H9 (cell line): ENCODE data around the gene CMSS1. TPM values are rescaled to one million over a fixed set of nuclear protein-coding genes. Genes with fewer than 3 reads are reported as not detected.

ENCODE experiments used
- DNase-seq: peaks from one replicate; pipeline ENCODE4 v3.0.0-alpha.2; 2017
- H2AFZ ChIP-seq: one replicate; pipeline ENCODE4 v1.6.1; 2013; ENCODE audit warnings: mild to moderate bottlenecking, low read length, control low read depth, moderate library complexity
- H2AK5ac ChIP-seq: 2 replicates; pipeline ENCODE4 v1.6.1; 2013; ENCODE audit warnings: low read length, control low read depth, mixed read lengths; ENCODE audit not compliant: insufficient read length
- H2BK120ac ChIP-seq: one replicate; pipeline ENCODE4 v1.6.1; 2013; ENCODE audit warnings: low read depth, mild to moderate bottlenecking, low read length, control low read depth, inconsistent platforms; ENCODE audit not compliant: poor library complexity, severe bottlenecking
- H2BK12ac ChIP-seq: 2 replicates; pipeline ENCODE4 v1.6.1; 2013; ENCODE audit warnings: low read length, control low read depth, mixed read lengths, low read depth; ENCODE audit not compliant: insufficient read length
- H2BK15ac ChIP-seq: 2 replicates; pipeline ENCODE4 v1.6.1; 2013; ENCODE audit warnings: low read depth, low read length, control low read depth
- H2BK20ac ChIP-seq: one replicate; pipeline ENCODE4 v1.6.1; 2013; ENCODE audit warnings: low read depth, mild to moderate bottlenecking, low read length, control low read depth, inconsistent platforms; ENCODE audit not compliant: poor library complexity, severe bottlenecking
- H2BK5ac ChIP-seq: 2 replicates; pipeline ENCODE4 v1.6.1; 2013; ENCODE audit warnings: low read length, control low read depth, mixed read lengths; ENCODE audit not compliant: insufficient read length
- H3K14ac ChIP-seq: 2 replicates; pipeline ENCODE4 v1.6.1; 2013; ENCODE audit warnings: low read length, control low read depth; ENCODE audit not compliant: insufficient read depth
- H3K18ac ChIP-seq: 2 replicates; pipeline ENCODE4 v1.6.1; 2013; ENCODE audit warnings: low read depth, mild to moderate bottlenecking, mixed read lengths, low read length, control low read depth; ENCODE audit not compliant: insufficient read length
- H3K23ac ChIP-seq: 2 replicates; pipeline ENCODE4 v1.6.1; 2013; ENCODE audit warnings: low read length, control low read depth, mixed read lengths, low read depth; ENCODE audit not compliant: insufficient read length
- H3K23me2 ChIP-seq: 2 replicates; pipeline ENCODE4 v1.6.1; 2013; ENCODE audit warnings: low read depth, mild to moderate bottlenecking, mixed read lengths, low read length, control low read depth; ENCODE audit not compliant: insufficient read length, poor library complexity, severe bottlenecking
- H3K27ac ChIP-seq: 2 replicates; pipeline ENCODE4 v1.5.1; 2013; ENCODE audit warnings: low read length, control low read depth, mixed read lengths, low read depth; ENCODE audit not compliant: insufficient read length
- H3K27me3 ChIP-seq: 2 replicates; pipeline ENCODE4 v1.6.1; 2013; ENCODE audit warnings: low read length, control low read depth, inconsistent platforms; ENCODE audit not compliant: insufficient read depth
- H3K4ac ChIP-seq: 2 replicates; pipeline ENCODE4 v1.6.1; 2013; ENCODE audit warnings: low read depth, mild to moderate bottlenecking, control low read depth, inconsistent platforms, low read length, moderate library complexity
- H3K4me1 ChIP-seq: 2 replicates; pipeline ENCODE4 v1.6.1; 2013; ENCODE audit warnings: low read length, control low read depth, inconsistent platforms; ENCODE audit not compliant: insufficient read depth
- H3K4me2 ChIP-seq: 2 replicates; pipeline ENCODE4 v1.6.1; 2013; ENCODE audit warnings: low read length, control low read depth, mixed read lengths; ENCODE audit not compliant: insufficient read length, insufficient read depth
- H3K56ac ChIP-seq: 2 replicates; pipeline ENCODE4 v1.6.1; 2013; ENCODE audit warnings: low read depth, mild to moderate bottlenecking, mixed read lengths, low read length, control low read depth; ENCODE audit not compliant: insufficient read length
- H3K79me1 ChIP-seq: 2 replicates; pipeline ENCODE4 v1.6.1; 2013; ENCODE audit warnings: low read depth, mild to moderate bottlenecking, moderate library complexity, low read length, control low read depth, inconsistent platforms; ENCODE audit not compliant: insufficient read depth, poor library complexity, severe bottlenecking
- H3K79me2 ChIP-seq: 2 replicates; pipeline ENCODE4 v1.6.1; 2013; ENCODE audit warnings: low read length, control low read depth, inconsistent platforms; ENCODE audit not compliant: insufficient read depth
- H3K9ac ChIP-seq: 2 replicates; pipeline ENCODE4 v1.6.1; 2013; ENCODE audit warnings: low read length, control low read depth, mixed read lengths; ENCODE audit not compliant: insufficient read length; ENCODE audit errors: extremely low read depth
- H3K9me3 ChIP-seq: one replicate; pipeline ENCODE4 v1.6.1; 2013; ENCODE audit warnings: low read depth, low read length, inconsistent platforms; ENCODE audit not compliant: control insufficient read depth
- H3T11ph ChIP-seq: one replicate; pipeline ENCODE4 v1.6.1; 2013; ENCODE audit warnings: mild to moderate bottlenecking, low read length, control low read depth, inconsistent platforms
- H4K20me1 ChIP-seq: one replicate; pipeline ENCODE4 v1.6.1; 2013; ENCODE audit not compliant: control insufficient read depth, insufficient read length, insufficient read depth
- H4K5ac ChIP-seq: 2 replicates; pipeline ENCODE4 v1.6.1; 2013; ENCODE audit warnings: low read depth, mild to moderate bottlenecking, mixed read lengths, low read length, control low read depth; ENCODE audit not compliant: insufficient read length
- H4K8ac ChIP-seq: replicated peaks from 2 replicates; pipeline ENCODE4 v1.6.1; 2013; ENCODE audit warnings: low read length, control low read depth, mixed read lengths, low read depth; ENCODE audit not compliant: insufficient read length
- H4K91ac ChIP-seq: 2 replicates; pipeline ENCODE4 v1.6.1; 2013; ENCODE audit warnings: low read depth, mild to moderate bottlenecking, moderate library complexity, mixed read lengths, low read length, control low read depth; ENCODE audit not compliant: insufficient read length
- H3K27ac Mint-ChIP-seq, 3 experiments: 2 replicates in 2 of 3; 3 replicates in 1 of 3; pipeline ENCODE4 v1.8.0; 2020 to 2021; ENCODE audit warnings: mixed read lengths in 3 of 3, mild to moderate bottlenecking in 1 of 3, moderate library complexity in 1 of 3
- H3K27me3 Mint-ChIP-seq: 2 replicates; pipeline ENCODE4 v1.8.0; 2021; ENCODE audit warnings: low read depth, mild to moderate bottlenecking, moderate library complexity, mixed read lengths
- H3K36me3 Mint-ChIP-seq, 3 experiments: 2 replicates in 2 of 3; 3 replicates in 1 of 3; pipeline ENCODE4 v1.8.0; 2020 to 2021; ENCODE audit warnings: low read depth in 3 of 3, mixed read lengths in 3 of 3; ENCODE audit not compliant: insufficient read depth in 1 of 3
- H3K4me1 Mint-ChIP-seq, 2 experiments: 2 replicates each; pipeline ENCODE4 v1.8.0; 2020; ENCODE audit warnings: mixed read lengths in 2 of 2
- H3K4me3 Mint-ChIP-seq, 2 experiments: 2 replicates in 1 of 2; 3 replicates in 1 of 2; pipeline ENCODE4 v1.8.0; 2020 to 2021; ENCODE audit warnings: mild to moderate bottlenecking in 2 of 2, mixed read lengths in 2 of 2, moderate library complexity in 1 of 2
- H3K9me3 Mint-ChIP-seq, 2 experiments: 2 replicates in 1 of 2; 3 replicates in 1 of 2; pipeline ENCODE4 v1.8.0; 2020; ENCODE audit warnings: mild to moderate bottlenecking in 2 of 2, mixed read lengths in 2 of 2, moderate library complexity in 1 of 2
- CTCF ChIP-seq: fragments of 200-600 bp; sonication (generic); conservative IDR thresholded peaks from 3 replicates; pipeline ENCODE4 v1.8.0; 2021; ENCODE audit warnings: antibody characterized with exemption, mild to moderate bottlenecking
- WGBS: extraction: QIAGEN DNeasy Blood & Tissue Kit; methylation state at CpG from one replicate; pipeline ENCODE4 v1.1.7; 2013; ENCODE audit warnings: missing lambda C conversion rate, low lambda C conversion rate, mixed read lengths; ENCODE audit not compliant: insufficient read length; ENCODE audit errors: extremely low coverage; 5-methylcytosine and 5-hydroxymethylcytosine counted together
- total RNA-seq: library from RNA; stranded (reverse); gene quantifications from 2 replicates; pipeline ENCODE4 v1.2.1, GENCODE V29; 2021

The CMSS1 gene
- total RNA-seq, 1 experiment from 2014 or later = 61.8 TPM

GRCh38 chr3:100131241-100131640, 313.6 kb downstream of the CMSS1 start:
- Histone ChIP-seq H4K8ac (no peak overlapping the region), H2BK15ac (no peak overlapping the region), H3K27me3 (no peaks in the 10 kb centered on the region), H4K5ac (no peak overlapping the region), H3K56ac (no peak overlapping the region), H2BK120ac (no peak overlapping the region), H3K79me1 (no peaks in the 10 kb centered on the region), H4K20me1 (no peaks in the 10 kb centered on the region), H3K14ac (no peak overlapping the region), H2BK5ac (no peak overlapping the region), H2BK20ac (no peak overlapping the region), H3T11ph (no peak overlapping the region), H3K18ac (no peak overlapping the region), H2AK5ac (no peak overlapping the region), H3K9ac (no peak overlapping the region), H3K9me3 (no peaks in the 10 kb centered on the region), H3K4me1 (no peaks in the 10 kb centered on the region), H3K23ac (no peak overlapping the region), H3K4me2 (no peak overlapping the region), H3K23me2 (no peaks in the 10 kb centered on the region), H4K91ac (no peak overlapping the region), H3K4ac (no peak overlapping the region), H3K79me2 (no peaks in the 10 kb centered on the region), H3K27ac (no peak overlapping the region), H2AFZ (no peak overlapping the region), H2BK12ac (no peak overlapping the region)
- no peak for DNase-seq
- WGBS = no CpG with 5 or more reads among the region's 6 CpGs
- H3K27me3 Mint-ChIP-seq = no peaks in the 10 kb centered on the region
- H3K27ac Mint-ChIP-seq = no peak overlapping the region
- no peak for TF ChIP-seq CTCF
- no peaks in the 10 kb centered on the region for H3K36me3 Mint-ChIP-seq
- H3K4me1 Mint-ChIP-seq = no peaks in the 10 kb centered on the region
- no peak overlapping the region for H3K4me3 Mint-ChIP-seq
- H3K9me3 Mint-ChIP-seq = no peaks in the 10 kb centered on the region
